Glutamatergic neuron (in vitro differentiated cells): ENCODE measurements around the gene ABCG1. TPM values are rescaled to one million over a fixed set of nuclear protein-coding genes. Genes with fewer than 3 reads are reported as not detected.

Experiments
- DNase-seq: peaks from one replicate; pipeline ENCODE4 v3.0.0; 2022
- H3K27ac Mint-ChIP-seq: one replicate; pipeline ENCODE4 v1.8.0; 2020; ENCODE audit warnings: mild to moderate bottlenecking, mixed read lengths, inconsistent platforms; ENCODE audit not compliant: unreplicated experiment
- H3K27me3 Mint-ChIP-seq: one replicate; pipeline ENCODE4 v1.8.0; 2020; ENCODE audit warnings: mild to moderate bottlenecking, moderate library complexity, mixed read lengths, inconsistent platforms; ENCODE audit not compliant: unreplicated experiment
- H3K36me3 Mint-ChIP-seq: one replicate; pipeline ENCODE4 v1.8.0; 2020; ENCODE audit warnings: mild to moderate bottlenecking, mixed read lengths, inconsistent platforms; ENCODE audit not compliant: unreplicated experiment
- H3K4me1 Mint-ChIP-seq: one replicate; pipeline ENCODE4 v1.8.0; 2020; ENCODE audit warnings: mild to moderate bottlenecking, low read depth, mixed read lengths, inconsistent platforms; ENCODE audit not compliant: unreplicated experiment
- H3K4me3 Mint-ChIP-seq: one replicate; pipeline ENCODE4 v1.8.0; 2020; ENCODE audit warnings: mild to moderate bottlenecking, mixed read lengths, inconsistent platforms; ENCODE audit not compliant: unreplicated experiment
- H3K9me3 Mint-ChIP-seq: one replicate; pipeline ENCODE4 v1.8.0; 2020; ENCODE audit warnings: mild to moderate bottlenecking, moderate library complexity, mixed read lengths, inconsistent platforms; ENCODE audit not compliant: unreplicated experiment
- CTCF ChIP-seq: fragments of 200-600 bp; sonication (generic); IDR thresholded peaks from one replicate; pipeline ENCODE4 v1.5.0; 2021; ENCODE audit not compliant: partially characterized antibody, unreplicated experiment
- total RNA-seq: library from RNA; stranded (reverse); fragmentation: NEBNext Ultra II Directional; extraction: Animal tissue kit (Norgen Biotek cat#: 25700); gene quantifications from one replicate; pipeline ENCODE4 v1.2.1, GENCODE V29; 2021; ENCODE audit not compliant: unreplicated experiment

Gene ABCG1
- total RNA-seq, 1 donor from 2014 or later = 31.9 TPM

DNA sequence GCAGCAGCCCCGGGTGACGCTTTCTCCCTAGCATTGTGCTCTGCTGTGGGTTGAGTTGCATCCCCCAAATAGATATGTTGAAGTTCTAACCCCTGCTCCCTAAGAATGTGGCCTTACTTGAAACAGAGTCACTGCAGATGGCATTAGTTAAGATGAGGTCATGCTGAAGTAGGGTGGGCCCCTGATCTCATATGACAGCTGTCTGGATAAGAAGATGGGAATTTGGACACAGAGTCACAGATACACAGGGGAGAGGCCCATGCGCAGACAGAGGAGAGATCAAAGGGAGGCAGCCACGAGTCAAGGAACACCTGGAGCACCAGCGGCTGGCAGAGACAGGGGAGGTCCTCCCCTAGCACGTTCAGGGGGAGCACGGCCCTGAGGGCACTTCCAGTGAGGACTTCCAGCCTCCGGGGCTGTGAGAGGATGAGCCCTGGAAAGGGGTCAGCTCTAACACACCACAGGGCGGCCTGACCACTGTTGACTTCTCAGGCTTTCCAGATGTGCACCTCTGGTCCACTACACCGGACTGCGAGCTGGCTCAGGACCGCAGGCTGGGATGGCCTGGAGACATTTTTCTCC, 46.4 kb downstream of the ABCG1 start:
- peaks cover 4% of the 10 kb centered on the region for H3K27me3 Mint-ChIP-seq

GRCh38 chr21:42266971-42267556, 48.1 kb downstream of the ABCG1 start:
- no peak overlapping the region for H3K27ac Mint-ChIP-seq
- H3K4me1 Mint-ChIP-seq = peaks cover 23% of the 10 kb centered on the region
- H3K27me3 Mint-ChIP-seq = peaks cover 4% of the 10 kb centered on the region
- no peak for TF ChIP-seq CTCF
- no peak for DNase-seq
- no peak overlapping the region for H3K4me3 Mint-ChIP-seq
- H3K9me3 Mint-ChIP-seq = peaks cover 4% of the 10 kb centered on the region
- no peaks in the 10 kb centered on the region for H3K36me3 Mint-ChIP-seq

More for the DNA sequence above, 46.4 kb downstream of the ABCG1 start:
- Mint-ChIP-seq H3K27ac (no peak overlapping the region), H3K4me1 (peaks cover 31% of the 10 kb centered on the region), H3K4me3 (no peak overlapping the region), H3K36me3 (no peaks in the 10 kb centered on the region), H3K9me3 (peaks cover 4% of the 10 kb centered on the region)
- no peak for DNase-seq
- TF ChIP-seq CTCF = no peak

GRCh38 chr21:42269386-42269785, 50.4 kb downstream of the ABCG1 start:
- TF ChIP-seq CTCF = no peak
- no peak overlapping the region for H3K27ac Mint-ChIP-seq

DNA sequence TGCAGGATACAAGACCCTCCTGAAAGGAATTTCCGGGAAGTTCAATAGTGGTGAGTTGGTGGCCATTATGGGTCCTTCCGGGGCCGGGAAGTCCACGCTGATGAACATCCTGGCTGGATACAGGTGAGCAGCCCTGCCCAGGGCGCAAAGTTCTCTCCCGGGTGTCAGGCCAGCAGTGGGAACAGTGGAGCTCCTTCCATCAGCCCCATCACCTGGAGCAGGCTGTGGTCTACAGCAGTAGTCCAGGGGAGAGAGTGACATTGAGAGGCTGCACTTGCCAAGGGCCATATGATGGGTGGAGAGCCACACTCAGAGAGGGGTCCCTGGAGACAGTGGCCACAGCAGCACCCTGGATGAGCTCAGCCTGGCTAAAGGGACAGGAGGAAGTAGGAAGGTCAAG, 52.1 kb downstream of the ABCG1 start:
- DNase-seq = no peak
- H3K4me1 Mint-ChIP-seq = peaks cover 7% of the 10 kb centered on the region
- H3K27ac Mint-ChIP-seq = no peak overlapping the region
- no peak for TF ChIP-seq CTCF
- peaks cover 2% of the 10 kb centered on the region for H3K27me3 Mint-ChIP-seq
- H3K4me3 Mint-ChIP-seq = no peak overlapping the region
- H3K36me3 Mint-ChIP-seq = no peaks in the 10 kb centered on the region
- H3K9me3 Mint-ChIP-seq = peaks cover 1% of the 10 kb centered on the region

More at GRCh38 chr21:42269386-42269785, 50.4 kb downstream of the ABCG1 start:
- Mint-ChIP-seq H3K4me1 (peaks cover 9% of the 10 kb centered on the region), H3K36me3 (no peaks in the 10 kb centered on the region), H3K4me3 (no peak overlapping the region), H3K9me3 (peaks cover 1% of the 10 kb centered on the region), H3K27me3 (peaks cover 2% of the 10 kb centered on the region)
- no peak for DNase-seq
